Measurements from ENCODE around the gene RARA.

Gene RARA

DNA sequence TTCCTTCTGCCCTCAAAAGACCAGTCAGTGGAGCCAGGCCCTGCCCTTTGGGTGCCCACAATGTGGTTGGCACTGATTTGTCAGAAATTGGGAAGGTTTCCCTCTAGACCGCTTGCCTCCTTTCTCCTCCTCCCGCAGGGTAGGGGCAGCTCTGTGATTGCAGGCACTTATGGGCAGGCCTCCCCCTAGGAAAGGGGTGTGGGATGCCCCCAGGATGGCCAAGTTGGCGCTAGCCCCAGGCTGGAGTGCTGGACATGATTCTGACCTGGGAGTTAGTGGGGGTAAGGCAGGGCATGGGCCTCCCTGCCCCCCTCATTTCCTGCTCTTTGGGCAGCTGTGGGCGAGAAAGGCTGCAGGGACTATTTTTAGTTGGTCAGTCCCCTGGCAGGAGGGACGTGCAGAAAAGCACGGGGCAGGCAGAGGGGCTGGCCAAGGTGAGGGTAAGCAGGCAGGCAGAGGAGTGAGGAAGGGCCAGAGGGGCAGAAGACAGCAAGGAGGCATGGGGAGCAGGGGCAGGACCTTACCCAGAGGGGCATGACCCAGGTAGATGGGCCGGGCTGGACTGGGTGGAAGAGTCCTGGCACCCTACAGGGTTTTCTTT is 3.3 kb downstream of the RARA start:
- DNase-seq (ENCODE audit: low read depth) = no peak
- TF ChIP-seq, protein P1, sequence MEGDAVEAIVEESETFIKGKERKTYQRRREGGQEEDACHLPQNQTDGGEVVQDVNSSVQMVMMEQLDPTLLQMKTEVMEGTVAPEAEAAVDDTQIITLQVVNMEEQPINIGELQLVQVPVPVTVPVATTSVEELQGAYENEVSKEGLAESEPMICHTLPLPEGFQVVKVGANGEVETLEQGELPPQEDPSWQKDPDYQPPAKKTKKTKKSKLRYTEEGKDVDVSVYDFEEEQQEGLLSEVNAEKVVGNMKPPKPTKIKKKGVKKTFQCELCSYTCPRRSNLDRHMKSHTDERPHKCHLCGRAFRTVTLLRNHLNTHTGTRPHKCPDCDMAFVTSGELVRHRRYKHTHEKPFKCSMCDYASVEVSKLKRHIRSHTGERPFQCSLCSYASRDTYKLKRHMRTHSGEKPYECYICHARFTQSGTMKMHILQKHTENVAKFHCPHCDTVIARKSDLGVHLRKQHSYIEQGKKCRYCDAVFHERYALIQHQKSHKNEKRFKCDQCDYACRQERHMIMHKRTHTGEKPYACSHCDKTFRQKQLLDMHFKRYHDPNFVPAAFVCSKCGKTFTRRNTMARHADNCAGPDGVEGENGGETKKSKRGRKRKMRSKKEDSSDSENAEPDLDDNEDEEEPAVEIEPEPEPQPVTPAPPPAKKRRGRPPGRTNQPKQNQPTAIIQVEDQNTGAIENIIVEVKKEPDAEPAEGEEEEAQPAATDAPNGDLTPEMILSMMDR (conservative IDR thresholded peaks at IDR 0.05; ENCODE audit: low read depth, low read length) = no peak
- H3K4me3 ChIP-seq (ENCODE audit: low read length) = no peak overlapping the region

DNA sequence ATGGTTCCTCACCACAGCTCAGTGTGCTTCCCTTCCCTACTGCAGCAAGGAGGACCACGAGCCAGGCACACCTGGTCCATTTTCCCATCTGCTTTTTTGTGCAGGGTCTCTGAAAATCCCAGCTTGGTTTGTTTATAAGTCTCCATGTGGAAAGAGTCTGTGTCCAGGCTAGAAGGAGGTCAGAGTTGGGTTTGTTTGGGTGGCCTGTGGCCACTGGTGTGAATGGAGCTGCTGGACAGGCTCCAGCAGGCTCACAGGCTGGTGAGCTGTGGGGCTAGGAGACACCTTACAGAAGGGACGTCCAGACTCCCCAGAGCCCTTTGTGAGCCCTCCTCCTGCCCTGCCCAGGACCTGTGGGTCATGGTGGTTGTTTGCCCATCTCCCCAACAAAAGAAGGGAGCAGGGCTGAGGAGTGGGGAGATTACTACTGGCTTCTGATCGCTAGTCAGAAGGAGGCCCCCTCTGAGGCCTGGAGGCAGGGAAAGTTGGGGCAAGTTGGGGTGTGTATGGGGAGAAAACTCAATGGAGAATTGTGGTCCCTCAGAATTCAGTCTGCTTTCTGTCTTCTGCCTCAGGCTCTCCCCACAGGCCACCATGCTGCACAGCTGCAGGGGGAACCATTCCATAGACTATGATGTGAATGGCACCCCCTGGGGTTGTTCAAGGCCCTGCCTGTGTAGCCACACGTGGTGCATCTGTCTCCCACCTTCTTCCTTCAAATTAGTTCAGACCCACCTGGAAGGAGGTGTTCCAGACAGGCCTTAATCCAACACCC is 4.1 kb downstream of the RARA start:
- no peak overlapping the region for H3K4me3 ChIP-seq (ENCODE audit: low read length)
- TF ChIP-seq, protein P1 (conservative IDR thresholded peaks at IDR 0.05; ENCODE audit: low read depth, low read length) = no peak
- DNase-seq (ENCODE audit: low read depth) = no peak

DNA sequence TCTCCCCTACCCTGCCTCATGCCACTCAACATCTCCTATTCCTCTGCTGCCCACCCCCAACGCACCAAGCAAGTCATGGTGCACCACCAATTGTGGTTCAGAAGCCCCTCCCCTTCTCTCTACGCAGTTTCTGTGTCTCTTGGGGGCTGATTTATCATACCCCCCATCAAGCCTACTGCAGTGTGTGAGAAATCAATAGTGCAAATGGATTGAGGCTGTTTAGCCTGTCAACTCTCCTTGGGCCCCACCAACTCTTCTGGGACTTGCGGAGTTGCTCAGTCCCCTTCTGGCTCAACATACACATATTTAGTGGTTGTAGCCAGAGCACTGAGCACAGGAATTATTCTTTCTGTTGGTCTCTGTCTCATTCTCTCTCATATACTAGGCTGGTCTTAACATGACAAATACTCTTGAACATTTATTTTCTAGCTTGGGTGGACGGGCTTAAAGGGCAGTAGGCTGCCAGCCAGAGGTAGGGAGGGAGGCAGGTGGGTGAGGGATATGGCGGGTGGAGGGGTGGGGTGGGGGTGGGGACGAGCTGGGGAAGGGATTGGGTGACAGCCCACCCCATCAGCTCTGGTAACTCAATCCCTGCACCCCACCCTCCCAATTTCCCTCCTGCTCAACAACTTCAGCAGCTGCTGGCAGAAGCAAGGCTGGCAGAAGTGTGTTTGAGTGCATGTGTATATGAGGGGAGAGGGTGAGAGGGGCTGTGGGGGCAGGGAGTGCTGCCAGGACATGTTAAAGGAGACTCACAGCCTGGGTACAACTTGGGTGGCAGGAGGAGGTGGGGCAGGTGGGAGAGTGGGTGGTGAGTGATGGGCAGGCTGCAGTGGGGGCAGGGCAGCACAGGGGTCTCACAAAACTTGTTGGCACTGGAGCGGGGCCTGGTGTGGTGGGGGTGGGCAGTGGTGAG is 4.9 kb downstream of the RARA start:
- no peak for DNase-seq (ENCODE audit: low read depth)
- H3K4me3 ChIP-seq (ENCODE audit: low read length) = no peak overlapping the region
- TF ChIP-seq, protein P1 (conservative IDR thresholded peaks at IDR 0.05; ENCODE audit: low read depth, low read length) = no peak

DNA sequence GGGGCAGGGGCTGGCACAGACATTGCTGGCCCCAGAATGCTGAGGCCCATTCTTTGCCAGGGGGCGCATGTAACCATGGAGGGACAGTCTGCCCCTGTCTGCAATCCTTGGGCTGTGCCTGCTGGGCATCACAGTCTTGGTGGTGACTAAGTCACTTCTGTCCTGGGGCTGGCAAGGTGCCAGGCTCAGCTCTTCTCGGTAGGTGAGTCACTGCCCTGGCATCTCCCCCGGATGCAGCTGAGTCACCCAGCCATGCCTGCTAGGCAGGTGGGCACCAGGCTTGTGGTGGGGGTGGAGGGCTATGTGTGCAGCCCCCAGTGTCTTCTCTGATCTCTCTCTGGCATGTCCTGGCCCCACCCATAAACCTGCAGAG is 5.6 kb downstream of the RARA start:
- TF ChIP-seq, protein P1 (conservative IDR thresholded peaks at IDR 0.05; ENCODE audit: low read depth, low read length) = no peak
- H3K4me3 ChIP-seq (ENCODE audit: low read length) = no peak overlapping the region
- DNase-seq (ENCODE audit: low read depth) = peak; percentile 86

DNA sequence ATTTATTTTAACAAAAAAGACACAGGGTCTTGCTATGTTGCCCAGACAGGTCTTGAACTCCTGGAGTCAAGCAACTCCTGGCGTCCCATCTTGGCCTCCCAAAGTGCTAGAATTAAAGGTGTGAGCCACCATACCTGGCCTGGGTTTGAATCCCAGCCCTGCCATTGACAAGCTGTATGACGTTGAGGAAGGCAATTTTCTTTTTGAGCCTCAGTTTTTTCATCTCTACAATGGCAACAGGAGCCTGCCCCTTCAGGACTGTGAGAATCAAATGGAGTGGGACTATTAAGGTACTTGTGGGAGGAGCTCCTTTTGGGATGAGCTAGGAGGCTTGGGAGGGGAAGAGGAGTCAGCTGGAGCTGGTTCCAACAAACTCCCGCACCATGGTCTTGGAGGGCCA is 6.2 kb downstream of the RARA start:
- TF ChIP-seq, protein P1 (conservative IDR thresholded peaks at IDR 0.05; ENCODE audit: low read depth, low read length) = no peak
- no peak for DNase-seq (ENCODE audit: low read depth)
- no peak overlapping the region for H3K4me3 ChIP-seq (ENCODE audit: low read length)

DNA sequence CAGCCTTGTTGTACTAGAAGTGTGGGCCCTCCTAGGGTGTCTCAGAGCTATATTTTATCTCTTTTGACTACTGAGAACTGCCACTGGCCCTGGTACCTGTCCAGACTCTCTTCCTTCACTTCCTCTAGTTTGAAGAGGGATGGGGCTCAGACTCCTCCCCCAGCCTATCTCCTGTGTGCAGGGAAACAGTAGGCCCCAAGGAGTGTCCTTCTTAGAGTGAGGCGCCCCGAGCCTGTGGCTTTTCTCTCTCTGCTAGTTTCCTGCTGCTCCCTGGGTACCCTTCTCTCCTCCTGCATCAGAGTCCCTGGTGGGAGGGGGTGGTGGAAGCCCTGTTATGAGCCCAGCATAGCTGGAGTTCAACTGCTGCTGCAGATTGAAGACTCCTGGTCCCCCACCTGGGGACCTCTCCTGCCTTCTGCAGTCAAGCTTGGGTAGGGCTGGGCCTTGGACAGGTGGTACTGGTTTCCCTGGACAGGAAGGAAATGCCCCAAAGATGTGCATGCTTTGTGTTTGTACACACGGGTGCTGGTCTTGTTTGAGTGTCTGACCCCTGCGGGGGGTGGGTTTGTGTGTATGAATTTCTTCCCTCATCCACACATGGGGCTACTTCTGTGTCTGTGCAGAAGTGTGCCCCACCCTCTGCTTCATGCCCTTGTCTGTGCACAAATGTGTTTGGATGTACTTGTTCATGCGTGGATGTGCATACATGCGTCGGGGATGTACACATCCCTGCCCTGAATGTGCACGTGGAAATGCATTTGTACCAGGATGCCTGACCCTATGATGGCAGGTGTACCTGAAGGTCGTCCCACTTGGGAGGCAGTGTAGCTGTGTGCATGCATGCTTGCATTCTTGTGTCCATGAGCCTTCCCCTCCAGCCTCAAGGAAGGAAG is 6.9 kb downstream of the RARA start:
- DNase-seq (ENCODE audit: low read depth) = no peak
- H3K4me3 ChIP-seq (ENCODE audit: low read length) = no peak overlapping the region
- TF ChIP-seq, protein P1 (conservative IDR thresholded peaks at IDR 0.05; ENCODE audit: low read depth, low read length) = no peak
